H9 (cell line): ENCODE results near the gene RBP2. TPM values are rescaled to one million over a fixed set of nuclear protein-coding genes. Genes with fewer than 3 reads are reported as not detected.

Experiments
- DNase-seq: peaks from one replicate; pipeline ENCODE4 v3.0.0-alpha.2; 2017
- H2AFZ ChIP-seq: one replicate; pipeline ENCODE4 v1.6.1; 2013; ENCODE audit warnings: mild to moderate bottlenecking, low read length, control low read depth, moderate library complexity
- H2AK5ac ChIP-seq: 2 replicates; pipeline ENCODE4 v1.6.1; 2013; ENCODE audit warnings: low read length, control low read depth, mixed read lengths; ENCODE audit not compliant: insufficient read length
- H2BK120ac ChIP-seq: one replicate; pipeline ENCODE4 v1.6.1; 2013; ENCODE audit warnings: low read depth, mild to moderate bottlenecking, low read length, control low read depth, inconsistent platforms; ENCODE audit not compliant: poor library complexity, severe bottlenecking
- H2BK12ac ChIP-seq: 2 replicates; pipeline ENCODE4 v1.6.1; 2013; ENCODE audit warnings: low read length, control low read depth, mixed read lengths, low read depth; ENCODE audit not compliant: insufficient read length
- H2BK15ac ChIP-seq: 2 replicates; pipeline ENCODE4 v1.6.1; 2013; ENCODE audit warnings: low read depth, low read length, control low read depth
- H2BK20ac ChIP-seq: one replicate; pipeline ENCODE4 v1.6.1; 2013; ENCODE audit warnings: low read depth, mild to moderate bottlenecking, low read length, control low read depth, inconsistent platforms; ENCODE audit not compliant: poor library complexity, severe bottlenecking
- H2BK5ac ChIP-seq: 2 replicates; pipeline ENCODE4 v1.6.1; 2013; ENCODE audit warnings: low read length, control low read depth, mixed read lengths; ENCODE audit not compliant: insufficient read length
- H3K14ac ChIP-seq: 2 replicates; pipeline ENCODE4 v1.6.1; 2013; ENCODE audit warnings: low read length, control low read depth; ENCODE audit not compliant: insufficient read depth
- H3K18ac ChIP-seq: 2 replicates; pipeline ENCODE4 v1.6.1; 2013; ENCODE audit warnings: low read depth, mild to moderate bottlenecking, mixed read lengths, low read length, control low read depth; ENCODE audit not compliant: insufficient read length
- H3K23ac ChIP-seq: 2 replicates; pipeline ENCODE4 v1.6.1; 2013; ENCODE audit warnings: low read length, control low read depth, mixed read lengths, low read depth; ENCODE audit not compliant: insufficient read length
- H3K23me2 ChIP-seq: 2 replicates; pipeline ENCODE4 v1.6.1; 2013; ENCODE audit warnings: low read depth, mild to moderate bottlenecking, mixed read lengths, low read length, control low read depth; ENCODE audit not compliant: insufficient read length, poor library complexity, severe bottlenecking
- H3K27ac ChIP-seq: 2 replicates; pipeline ENCODE4 v1.5.1; 2013; ENCODE audit warnings: low read length, control low read depth, mixed read lengths, low read depth; ENCODE audit not compliant: insufficient read length
- H3K27me3 ChIP-seq: 2 replicates; pipeline ENCODE4 v1.6.1; 2013; ENCODE audit warnings: low read length, control low read depth, inconsistent platforms; ENCODE audit not compliant: insufficient read depth
- H3K4ac ChIP-seq: 2 replicates; pipeline ENCODE4 v1.6.1; 2013; ENCODE audit warnings: low read depth, mild to moderate bottlenecking, control low read depth, inconsistent platforms, low read length, moderate library complexity
- H3K4me1 ChIP-seq: 2 replicates; pipeline ENCODE4 v1.6.1; 2013; ENCODE audit warnings: low read length, control low read depth, inconsistent platforms; ENCODE audit not compliant: insufficient read depth
- H3K4me2 ChIP-seq: 2 replicates; pipeline ENCODE4 v1.6.1; 2013; ENCODE audit warnings: low read length, control low read depth, mixed read lengths; ENCODE audit not compliant: insufficient read length, insufficient read depth
- H3K56ac ChIP-seq: 2 replicates; pipeline ENCODE4 v1.6.1; 2013; ENCODE audit warnings: low read depth, mild to moderate bottlenecking, mixed read lengths, low read length, control low read depth; ENCODE audit not compliant: insufficient read length
- H3K79me1 ChIP-seq: 2 replicates; pipeline ENCODE4 v1.6.1; 2013; ENCODE audit warnings: low read depth, mild to moderate bottlenecking, moderate library complexity, low read length, control low read depth, inconsistent platforms; ENCODE audit not compliant: insufficient read depth, poor library complexity, severe bottlenecking
- H3K79me2 ChIP-seq: 2 replicates; pipeline ENCODE4 v1.6.1; 2013; ENCODE audit warnings: low read length, control low read depth, inconsistent platforms; ENCODE audit not compliant: insufficient read depth
- H3K9ac ChIP-seq: 2 replicates; pipeline ENCODE4 v1.6.1; 2013; ENCODE audit warnings: low read length, control low read depth, mixed read lengths; ENCODE audit not compliant: insufficient read length; ENCODE audit errors: extremely low read depth
- H3K9me3 ChIP-seq: one replicate; pipeline ENCODE4 v1.6.1; 2013; ENCODE audit warnings: low read depth, low read length, inconsistent platforms; ENCODE audit not compliant: control insufficient read depth
- H3T11ph ChIP-seq: one replicate; pipeline ENCODE4 v1.6.1; 2013; ENCODE audit warnings: mild to moderate bottlenecking, low read length, control low read depth, inconsistent platforms
- H4K20me1 ChIP-seq: one replicate; pipeline ENCODE4 v1.6.1; 2013; ENCODE audit not compliant: control insufficient read depth, insufficient read length, insufficient read depth
- H4K5ac ChIP-seq: 2 replicates; pipeline ENCODE4 v1.6.1; 2013; ENCODE audit warnings: low read depth, mild to moderate bottlenecking, mixed read lengths, low read length, control low read depth; ENCODE audit not compliant: insufficient read length
- H4K8ac ChIP-seq: replicated peaks from 2 replicates; pipeline ENCODE4 v1.6.1; 2013; ENCODE audit warnings: low read length, control low read depth, mixed read lengths, low read depth; ENCODE audit not compliant: insufficient read length
- H4K91ac ChIP-seq: 2 replicates; pipeline ENCODE4 v1.6.1; 2013; ENCODE audit warnings: low read depth, mild to moderate bottlenecking, moderate library complexity, mixed read lengths, low read length, control low read depth; ENCODE audit not compliant: insufficient read length
- H3K27ac Mint-ChIP-seq, 3 experiments: 2 replicates in 2 of 3; 3 replicates in 1 of 3; pipeline ENCODE4 v1.8.0; 2020 to 2021; ENCODE audit warnings: mixed read lengths in 3 of 3, mild to moderate bottlenecking in 1 of 3, moderate library complexity in 1 of 3
- H3K27me3 Mint-ChIP-seq: 2 replicates; pipeline ENCODE4 v1.8.0; 2021; ENCODE audit warnings: low read depth, mild to moderate bottlenecking, moderate library complexity, mixed read lengths
- H3K36me3 Mint-ChIP-seq, 3 experiments: 2 replicates in 2 of 3; 3 replicates in 1 of 3; pipeline ENCODE4 v1.8.0; 2020 to 2021; ENCODE audit warnings: low read depth in 3 of 3, mixed read lengths in 3 of 3; ENCODE audit not compliant: insufficient read depth in 1 of 3
- H3K4me1 Mint-ChIP-seq, 2 experiments: 2 replicates each; pipeline ENCODE4 v1.8.0; 2020; ENCODE audit warnings: mixed read lengths in 2 of 2
- H3K4me3 Mint-ChIP-seq, 2 experiments: 2 replicates in 1 of 2; 3 replicates in 1 of 2; pipeline ENCODE4 v1.8.0; 2020 to 2021; ENCODE audit warnings: mild to moderate bottlenecking in 2 of 2, mixed read lengths in 2 of 2, moderate library complexity in 1 of 2
- H3K9me3 Mint-ChIP-seq, 2 experiments: 2 replicates in 1 of 2; 3 replicates in 1 of 2; pipeline ENCODE4 v1.8.0; 2020; ENCODE audit warnings: mild to moderate bottlenecking in 2 of 2, mixed read lengths in 2 of 2, moderate library complexity in 1 of 2
- WGBS: extraction: QIAGEN DNeasy Blood & Tissue Kit; methylation state at CpG from one replicate; pipeline ENCODE4 v1.1.7; 2013; ENCODE audit warnings: missing lambda C conversion rate, low lambda C conversion rate, mixed read lengths; ENCODE audit not compliant: insufficient read length; ENCODE audit errors: extremely low coverage; 5-methylcytosine and 5-hydroxymethylcytosine counted together
- total RNA-seq: library from RNA; stranded (reverse); gene quantifications from 2 replicates; pipeline ENCODE4 v1.2.1, GENCODE V29; 2021
- TF ChIP-seq, protein P1 (sequence below): fragments of 200-600 bp; sonication (generic); conservative IDR thresholded peaks from 3 replicates; pipeline ENCODE4 v1.8.0; 2021; ENCODE audit warnings: antibody characterized with exemption, mild to moderate bottlenecking

The RBP2 gene
- total RNA-seq, 1 experiment from 2014 or later: not detected

DNA sequence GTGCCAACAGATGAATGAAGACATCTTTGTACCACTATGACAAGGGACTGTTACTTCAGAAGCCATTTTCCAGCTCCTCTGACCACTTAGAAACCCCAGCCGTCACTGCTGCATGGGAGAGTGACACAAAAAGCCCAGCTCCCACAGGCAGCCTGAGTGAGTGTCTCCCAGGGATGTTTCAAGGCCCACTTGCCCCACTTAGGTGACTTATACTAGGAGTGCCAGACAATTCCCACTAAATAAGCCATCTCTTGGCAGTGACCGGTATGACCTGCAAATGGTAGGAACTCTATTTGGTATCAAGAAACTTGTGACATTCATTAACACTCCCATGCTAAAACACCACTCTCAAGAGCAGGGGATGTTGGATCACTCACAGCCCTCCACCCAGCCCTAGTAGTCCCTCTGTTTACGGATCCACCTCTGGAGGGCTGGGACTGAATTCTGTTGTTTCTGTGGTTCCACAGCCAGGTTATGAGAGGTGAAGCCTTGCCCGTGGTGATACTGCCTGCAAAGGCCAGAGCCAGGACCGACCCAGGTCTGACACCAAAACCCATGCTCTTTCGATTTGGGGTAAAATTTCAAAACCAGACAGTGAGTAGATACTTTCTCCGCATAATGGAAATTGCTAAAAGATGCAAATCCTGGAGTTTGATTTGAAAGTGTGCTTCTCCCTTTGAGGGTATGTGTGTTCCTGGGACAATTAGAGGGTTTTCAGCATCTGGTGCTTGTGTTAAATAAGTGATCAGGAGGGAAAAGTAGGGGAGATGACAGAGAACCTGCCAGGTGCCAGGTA lies 48.7 kb upstream of the RBP2 start:
- no peak overlapping the region for H4K8ac ChIP-seq
- no CpG with 5 or more reads among the region's 7 CpGs for whole genome bisulfite sequencing

More for the DNA sequence above, 48.7 kb upstream of the RBP2 start:
- H3K27ac ChIP-seq: no peak overlapping the region
- no peaks in the 10 kb centered on the region; the same call in 1 of the 2 replicates for H3K27me3 ChIP-seq
- Mint-ChIP-seq H3K4me1 (peaks cover 30 to 41% of the 10 kb centered on the region in 2 experiments), H3K27ac (no peak overlapping the region), H3K9me3 (0 out of 5 replicates have a peak, but pooled peaks cover 0 to 3% of the 10 kb centered on the region in 2 experiments), H3K27me3 (peaks cover 39% of the 10 kb centered on the region), H3K36me3 (peaks cover 0 to 2% (median 0%) of the 10 kb centered on the region in 3 experiments; a peak in 1 of 7 replicates), H3K4me3 (no peak overlapping the region)
- H2AFZ ChIP-seq: no peak overlapping the region
- H2AK5ac ChIP-seq: no peak overlapping the region
- peaks cover 3% of the 10 kb centered on the region; the same call in 1 of the 2 replicates for H3K4me1 ChIP-seq
- H4K5ac ChIP-seq: no peak overlapping the region
- no peak overlapping the region for H3K23ac ChIP-seq
- no peak overlapping the region for H2BK5ac ChIP-seq
- no peaks in the 10 kb centered on the region for H3K23me2 ChIP-seq
- no peak overlapping the region for H3K18ac ChIP-seq
- DNase-seq: no peak
- no peaks in the 10 kb centered on the region for H3K79me1 ChIP-seq
- no peaks in the 10 kb centered on the region for H3K79me2 ChIP-seq
- no peaks in the 10 kb centered on the region for H3K9me3 ChIP-seq
- no peak overlapping the region for H2BK15ac ChIP-seq
- peaks cover under 1% of the 10 kb centered on the region for H4K20me1 ChIP-seq
- TF ChIP-seq, protein P1, sequence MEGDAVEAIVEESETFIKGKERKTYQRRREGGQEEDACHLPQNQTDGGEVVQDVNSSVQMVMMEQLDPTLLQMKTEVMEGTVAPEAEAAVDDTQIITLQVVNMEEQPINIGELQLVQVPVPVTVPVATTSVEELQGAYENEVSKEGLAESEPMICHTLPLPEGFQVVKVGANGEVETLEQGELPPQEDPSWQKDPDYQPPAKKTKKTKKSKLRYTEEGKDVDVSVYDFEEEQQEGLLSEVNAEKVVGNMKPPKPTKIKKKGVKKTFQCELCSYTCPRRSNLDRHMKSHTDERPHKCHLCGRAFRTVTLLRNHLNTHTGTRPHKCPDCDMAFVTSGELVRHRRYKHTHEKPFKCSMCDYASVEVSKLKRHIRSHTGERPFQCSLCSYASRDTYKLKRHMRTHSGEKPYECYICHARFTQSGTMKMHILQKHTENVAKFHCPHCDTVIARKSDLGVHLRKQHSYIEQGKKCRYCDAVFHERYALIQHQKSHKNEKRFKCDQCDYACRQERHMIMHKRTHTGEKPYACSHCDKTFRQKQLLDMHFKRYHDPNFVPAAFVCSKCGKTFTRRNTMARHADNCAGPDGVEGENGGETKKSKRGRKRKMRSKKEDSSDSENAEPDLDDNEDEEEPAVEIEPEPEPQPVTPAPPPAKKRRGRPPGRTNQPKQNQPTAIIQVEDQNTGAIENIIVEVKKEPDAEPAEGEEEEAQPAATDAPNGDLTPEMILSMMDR: no peak
- no peak overlapping the region for H3K14ac ChIP-seq
- H3K56ac ChIP-seq: no peak overlapping the region
- no peak overlapping the region for H4K91ac ChIP-seq
- H2BK12ac ChIP-seq: no peak overlapping the region
- no peak overlapping the region for H3K4me2 ChIP-seq
- no peak overlapping the region for H3T11ph ChIP-seq
- no peak overlapping the region for H2BK120ac ChIP-seq
- H2BK20ac ChIP-seq: no peak overlapping the region
- no peak overlapping the region for H3K4ac ChIP-seq
- H3K9ac ChIP-seq: no peak overlapping the region
